GM18907 (cell line): ENCODE measurements around the gene FGA.

Experiments used
- ATAC-seq: cut with Tn5 transposase; IDR thresholded peaks from one replicate; pipeline ENCODE4 v1.9.1; 2021; ENCODE audit warnings: mild to moderate bottlenecking, moderate library complexity; ENCODE audit not compliant: unreplicated experiment

FGA gene

DNA sequence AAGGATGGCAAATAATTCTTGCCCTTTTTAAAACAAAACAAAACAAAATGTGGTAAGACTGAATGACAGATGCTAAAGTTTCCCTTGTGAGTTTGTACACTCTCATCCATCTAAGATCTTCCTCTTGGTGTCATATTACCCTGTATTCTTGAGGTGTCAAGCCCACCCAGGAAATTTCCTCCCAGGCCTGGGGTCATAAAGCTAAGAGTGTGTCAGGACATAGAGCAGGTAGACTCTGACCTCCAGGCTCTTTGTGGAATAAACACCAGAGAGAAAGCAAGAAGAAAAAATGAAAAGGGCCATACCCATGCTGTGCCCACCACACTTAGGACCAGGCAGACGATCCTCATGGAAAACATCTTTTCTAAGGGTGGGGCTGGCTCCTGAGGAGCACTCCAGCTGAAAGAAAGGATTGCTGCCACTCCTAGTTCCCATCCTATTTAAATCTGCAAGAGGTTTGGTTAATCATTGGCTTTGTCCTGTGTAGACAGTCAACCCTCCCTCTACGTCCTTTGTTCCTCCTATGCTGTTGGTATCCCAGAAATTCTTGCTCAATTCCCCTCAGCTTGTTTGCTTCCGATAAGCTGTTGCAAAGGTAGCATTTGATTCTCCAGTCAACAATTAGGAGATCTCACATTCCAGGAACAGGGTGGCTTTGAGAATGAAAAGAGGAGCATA, at the start of gene FGA:
Gene FGA (minus strand): TSS at position 414 of the 678 bp plus-strand sequence. CDS start 55 bp downstream, at position 359.
- no peak for ATAC-seq

DNA sequence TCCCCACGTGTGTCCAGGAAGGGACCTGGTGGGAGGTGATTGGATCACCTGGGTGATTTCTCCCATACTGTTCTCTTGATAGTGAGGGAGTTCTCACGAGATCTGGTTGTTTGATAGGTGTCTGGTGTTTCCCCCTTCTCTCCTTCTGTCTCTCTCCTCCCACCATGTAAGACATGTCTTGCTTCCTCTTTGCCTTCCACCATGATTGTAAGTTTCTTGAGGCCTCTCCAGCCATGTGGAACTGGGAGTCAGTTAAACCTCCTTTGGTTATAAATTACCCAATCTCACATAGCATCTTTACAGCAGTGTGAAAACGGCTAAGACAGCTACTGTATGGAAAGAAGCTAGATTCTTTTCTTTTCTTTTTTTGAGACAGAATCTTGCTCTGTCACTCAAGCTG, 43.5 kb upstream of the FGA start:
- peak; percentile 49 for ATAC-seq

DNA sequence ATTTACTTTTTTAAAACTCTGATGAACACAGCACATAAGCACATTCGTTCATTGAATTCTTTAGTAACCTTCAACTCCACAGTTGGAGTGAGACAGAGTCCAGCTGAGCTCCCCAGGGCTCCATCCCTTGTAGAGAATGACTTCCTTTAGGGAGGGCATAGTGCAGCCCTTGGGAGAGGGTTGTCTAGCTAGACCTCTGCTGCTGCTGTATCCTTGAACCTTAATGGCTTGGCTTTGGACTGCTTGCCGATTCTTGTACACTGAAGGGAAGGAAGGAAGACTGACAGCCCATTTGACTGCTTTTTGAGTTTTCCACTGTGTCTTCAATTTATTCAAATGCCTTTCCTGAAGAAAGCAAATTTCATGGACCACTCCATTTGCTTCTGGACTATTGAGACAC, 41.3 kb upstream of the FGA start:
- ATAC-seq: no peak

DNA sequence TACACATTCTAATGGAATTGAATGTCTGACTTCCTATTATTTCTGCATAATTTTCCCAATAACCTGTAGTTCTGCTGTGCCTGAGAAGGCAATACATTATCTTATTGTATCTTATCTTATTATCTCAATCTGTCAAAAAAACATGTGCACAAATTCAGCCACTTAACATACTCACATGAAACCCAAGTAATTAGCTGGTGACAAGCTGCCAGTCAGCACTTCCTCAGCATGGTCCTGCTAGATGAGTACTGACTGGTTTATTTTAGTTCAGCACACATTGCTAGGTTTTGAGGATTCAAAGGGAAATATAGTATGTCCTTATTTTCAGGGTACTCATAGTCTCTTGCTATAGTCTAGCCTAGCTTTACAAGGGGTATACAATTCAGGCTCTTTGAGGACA, 39.8 kb upstream of the FGA start:
- ATAC-seq: no peak

DNA sequence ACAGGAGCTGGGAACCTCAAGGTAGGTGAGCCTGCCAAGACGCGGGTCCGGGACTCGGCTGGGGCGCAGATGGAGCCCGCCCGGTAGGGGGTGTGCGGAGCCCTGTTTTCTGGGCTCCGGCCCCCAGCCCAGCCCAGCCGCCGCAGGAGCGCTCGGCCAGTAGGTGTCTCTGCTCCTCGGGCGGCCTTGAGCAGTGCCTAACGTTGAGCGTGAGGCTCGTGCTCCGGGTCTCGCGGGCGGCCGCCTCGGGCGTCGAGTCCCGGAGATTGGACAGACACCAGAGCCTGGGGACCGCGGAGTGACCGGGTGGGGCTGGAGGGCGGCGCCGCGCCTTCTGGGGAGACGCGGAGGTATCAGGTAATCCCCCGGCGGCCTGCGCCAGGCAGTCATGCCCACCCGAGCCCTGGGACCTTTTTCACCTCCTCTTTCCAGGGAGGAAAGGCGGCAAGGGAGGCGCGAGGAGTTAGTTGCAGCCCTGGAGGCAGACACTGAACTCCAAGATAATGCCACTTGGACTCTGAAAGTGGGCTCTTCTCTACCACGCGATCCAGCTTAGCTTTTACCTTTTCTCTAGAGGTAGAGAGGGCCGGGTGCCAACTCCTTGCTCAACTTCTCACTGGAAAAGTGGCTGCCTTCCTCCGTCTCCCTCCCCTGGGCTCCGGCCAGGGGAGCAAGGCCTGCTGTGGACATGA, 36.4 kb upstream of the FGA start:
- peak; percentile 98 for ATAC-seq

DNA sequence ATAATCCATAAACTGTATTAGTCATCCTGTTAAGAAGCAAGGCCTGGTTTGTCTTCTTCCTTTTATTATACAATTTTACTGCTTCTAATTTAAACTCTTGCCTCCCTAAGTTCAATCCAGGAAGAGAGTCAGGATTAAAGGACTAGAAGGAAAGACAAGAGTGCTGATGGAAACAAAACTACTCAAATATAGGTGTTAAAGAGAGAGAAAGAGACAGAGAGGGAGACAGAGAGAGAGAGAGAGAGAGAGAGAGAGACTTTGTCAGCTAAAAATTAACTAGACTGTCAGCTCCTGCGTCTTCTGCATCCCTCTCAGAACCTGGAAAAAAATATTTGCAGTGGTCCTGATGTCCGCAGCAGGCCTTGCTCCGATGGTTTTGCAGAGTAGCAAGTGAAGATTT, 35.4 kb upstream of the FGA start:
- ATAC-seq: no peak

DNA sequence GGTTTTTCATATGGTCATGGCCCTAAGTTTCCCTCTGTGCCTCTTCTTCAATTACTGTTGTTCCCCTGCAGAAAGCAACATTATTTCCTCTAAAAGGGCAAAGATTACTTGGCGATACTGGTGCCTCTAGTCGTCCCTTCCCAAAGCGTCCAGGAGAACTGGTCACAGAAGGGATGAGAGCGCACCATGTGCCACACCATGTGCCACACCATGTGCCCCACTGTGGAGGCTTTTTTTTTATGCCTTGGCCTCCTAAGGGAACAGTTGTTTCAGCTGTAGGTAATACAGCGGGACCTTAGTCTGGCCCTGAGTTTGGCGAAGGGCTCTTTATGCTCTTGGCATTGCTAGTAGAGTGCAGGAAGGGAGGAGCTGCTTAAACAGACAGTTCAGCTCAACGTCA, 33.5 kb upstream of the FGA start:
- no peak for ATAC-seq

DNA sequence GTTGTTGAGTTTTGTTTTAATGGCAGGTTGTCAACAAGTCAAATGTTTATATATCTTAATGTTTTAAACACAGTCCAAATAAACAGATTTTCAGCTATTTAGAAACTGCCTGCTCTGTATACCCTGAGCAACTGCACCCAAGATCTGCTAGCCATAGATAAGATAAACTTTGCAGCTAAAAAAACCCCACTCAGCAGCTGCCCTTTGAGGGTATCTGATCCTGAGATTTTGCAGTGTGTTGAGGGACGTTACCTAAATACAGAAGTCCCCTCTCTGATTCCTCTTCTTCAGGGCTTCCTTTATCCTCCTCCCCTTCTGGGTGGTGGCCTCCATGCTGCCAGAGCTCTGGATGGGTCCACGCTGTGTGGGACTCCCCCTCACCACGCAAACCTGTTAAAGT, 32.9 kb upstream of the FGA start:
- no peak for ATAC-seq

DNA sequence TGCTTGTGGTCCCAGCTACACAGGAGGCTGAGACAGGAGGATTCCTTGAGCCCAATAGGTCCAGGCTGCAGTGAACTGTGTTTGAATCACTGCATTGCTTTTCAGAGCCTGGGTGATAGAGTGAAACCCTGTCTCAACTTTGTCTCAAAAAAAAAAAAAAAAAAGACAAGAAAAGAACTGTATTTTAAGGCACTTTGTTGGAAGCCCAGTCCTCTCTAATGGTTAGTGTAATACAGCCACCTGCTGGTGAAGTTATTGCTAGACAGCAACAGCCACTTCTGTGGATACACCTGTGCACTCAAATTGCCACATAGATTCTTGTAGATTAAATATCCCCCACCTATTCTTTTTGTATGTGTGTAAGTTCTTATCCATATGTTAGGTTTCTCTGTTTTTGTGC, 32.1 kb upstream of the FGA start:
- ATAC-seq: peak; percentile 53

DNA sequence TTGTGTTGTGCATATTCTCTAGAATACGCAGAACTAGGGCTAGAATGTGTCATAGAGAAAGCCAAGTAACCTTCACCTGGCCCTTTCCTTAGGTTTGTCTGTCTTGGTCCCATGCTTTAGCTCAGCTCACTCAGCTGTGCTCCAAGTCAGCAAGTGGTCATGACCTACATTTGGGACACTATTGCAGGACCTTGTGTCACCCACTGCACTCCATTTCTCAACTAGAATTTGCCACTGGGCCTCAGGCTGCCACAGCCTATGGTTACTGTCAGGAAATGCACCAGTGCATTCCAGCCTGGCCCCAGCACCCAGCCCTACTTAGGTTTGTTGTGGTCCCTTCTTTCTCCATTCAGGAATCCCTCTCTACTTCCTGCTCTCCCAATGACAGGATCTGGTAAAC, 29.6 kb upstream of the FGA start:
- ATAC-seq: no peak

DNA sequence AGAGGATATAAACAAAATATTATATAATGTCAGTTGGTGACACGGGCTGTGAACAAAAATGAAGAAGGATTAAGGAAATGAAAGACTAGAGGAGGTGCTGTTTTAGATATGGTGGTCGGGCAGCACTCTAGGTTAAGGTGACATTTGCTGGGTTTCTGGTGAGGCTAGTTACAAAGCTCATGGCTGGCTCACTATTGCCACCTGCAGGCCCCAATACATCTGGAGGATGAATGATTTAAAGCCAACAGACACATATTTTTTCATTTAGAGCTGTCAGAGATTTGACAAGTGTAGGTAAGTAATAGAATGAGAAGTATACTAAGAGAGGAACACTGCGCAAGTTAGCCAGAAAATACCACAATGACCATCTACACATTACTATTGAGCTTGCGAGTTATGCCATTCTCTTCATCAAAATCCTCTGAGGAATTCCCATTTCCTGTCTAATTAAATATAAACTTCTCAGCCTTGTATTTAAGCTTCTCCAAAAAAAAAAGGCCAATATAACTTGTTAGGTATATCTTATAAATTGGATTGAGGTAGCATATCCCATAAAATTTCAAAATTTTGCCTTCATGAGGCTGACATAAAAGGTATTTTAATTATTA, 28.3 kb upstream of the FGA start:
- ATAC-seq: peak; percentile 78

DNA sequence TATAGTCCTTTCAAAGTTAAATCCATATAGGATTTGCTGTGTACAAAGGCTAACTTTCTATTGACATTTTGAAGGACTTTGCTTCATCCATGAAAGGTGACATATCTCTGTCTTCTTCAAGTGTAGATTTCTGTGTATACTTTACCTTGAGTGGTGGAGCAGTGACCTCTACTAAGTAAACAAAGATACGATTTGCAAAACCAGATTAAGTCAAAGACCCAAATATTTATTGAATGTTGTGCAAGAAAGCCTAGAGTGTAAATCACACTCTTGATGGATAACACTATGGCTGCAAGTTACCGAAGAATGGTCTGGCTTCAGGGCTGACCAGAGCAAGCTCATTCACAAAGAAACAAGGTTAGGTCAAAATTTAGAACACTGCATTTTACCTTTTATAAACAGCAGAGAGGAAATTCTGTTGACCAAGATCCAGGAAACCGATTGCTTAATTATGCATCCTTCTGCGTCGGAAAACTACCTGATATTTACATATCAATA, 27.3 kb upstream of the FGA start:
- ATAC-seq: no peak

DNA sequence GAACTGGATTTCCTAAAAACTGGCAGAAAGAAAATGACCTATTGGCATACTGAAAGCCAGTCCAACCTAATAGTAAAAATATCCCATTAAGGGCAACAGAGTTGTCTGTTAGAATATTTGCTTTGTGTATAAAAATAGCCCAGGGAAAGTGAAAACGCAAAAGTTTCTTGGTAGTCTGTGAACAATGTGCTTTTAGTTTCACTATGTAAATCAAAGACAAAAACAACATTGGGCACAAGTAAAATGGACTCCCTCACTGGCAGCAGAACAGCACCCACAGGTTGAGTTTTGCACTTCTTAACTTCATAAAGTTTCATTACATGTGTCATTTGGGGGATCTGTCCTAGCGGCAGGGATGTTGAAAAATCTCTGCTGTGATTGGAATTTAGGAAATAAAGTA, 26.2 kb upstream of the FGA start:
- ATAC-seq: peak; percentile 92

DNA sequence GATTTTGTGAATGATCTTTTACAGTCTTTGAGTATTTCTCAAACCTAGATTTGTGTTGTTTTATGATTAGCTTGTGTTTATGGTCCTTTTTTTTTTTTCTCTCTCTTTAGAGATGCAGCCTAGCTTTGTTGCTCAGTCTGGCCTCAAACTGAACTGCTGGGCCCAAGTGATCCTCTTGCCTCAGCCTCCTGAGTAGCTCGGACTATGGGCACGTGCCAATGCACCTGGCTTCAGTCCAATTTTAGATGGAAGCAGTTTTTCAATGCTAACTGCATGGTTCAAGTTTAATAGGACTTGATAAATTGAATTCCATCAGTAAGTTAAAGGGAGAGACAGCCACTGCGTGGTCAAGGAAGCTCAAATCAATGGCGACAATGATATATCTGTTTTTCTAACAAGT, 25.7 kb upstream of the FGA start:
- peak; percentile 4 for ATAC-seq

DNA sequence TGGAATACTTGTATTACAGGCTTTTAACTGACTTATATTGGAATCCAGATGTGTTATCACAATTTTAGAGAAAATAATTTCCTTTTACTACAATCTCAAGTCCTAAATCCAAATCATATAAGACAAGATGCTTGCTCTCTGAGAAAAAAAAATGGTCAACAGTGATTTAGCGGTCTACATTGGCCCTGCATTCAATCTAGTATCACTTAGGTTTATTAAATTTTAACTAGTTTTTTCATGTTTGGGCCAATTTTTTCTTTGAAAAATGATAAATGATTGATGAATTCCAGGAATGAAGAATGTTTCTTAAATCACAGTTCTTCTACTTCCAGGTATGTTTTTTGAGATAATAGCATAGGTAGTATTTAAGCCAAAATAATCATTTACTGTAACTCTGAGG, 24.7 kb upstream of the FGA start:
- ATAC-seq: no peak

DNA sequence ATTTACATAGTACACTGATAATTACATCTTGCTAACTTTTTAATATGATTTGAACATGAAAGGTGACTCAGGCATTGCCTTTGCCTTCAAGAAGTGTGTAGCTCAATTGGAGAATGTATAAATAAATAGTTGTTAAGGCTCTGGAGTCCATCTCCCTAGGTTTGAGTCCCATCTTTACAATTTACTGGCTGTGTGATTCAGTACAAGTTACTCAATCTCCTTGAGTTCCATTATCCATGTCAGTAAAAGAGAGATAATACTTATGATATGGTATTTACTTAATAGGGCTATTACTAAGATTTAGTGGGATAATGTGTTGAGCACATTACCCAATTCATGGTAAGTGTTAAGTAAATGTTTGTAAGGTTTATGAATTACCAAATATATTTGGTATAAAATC, 23.8 kb upstream of the FGA start:
- no peak for ATAC-seq

DNA sequence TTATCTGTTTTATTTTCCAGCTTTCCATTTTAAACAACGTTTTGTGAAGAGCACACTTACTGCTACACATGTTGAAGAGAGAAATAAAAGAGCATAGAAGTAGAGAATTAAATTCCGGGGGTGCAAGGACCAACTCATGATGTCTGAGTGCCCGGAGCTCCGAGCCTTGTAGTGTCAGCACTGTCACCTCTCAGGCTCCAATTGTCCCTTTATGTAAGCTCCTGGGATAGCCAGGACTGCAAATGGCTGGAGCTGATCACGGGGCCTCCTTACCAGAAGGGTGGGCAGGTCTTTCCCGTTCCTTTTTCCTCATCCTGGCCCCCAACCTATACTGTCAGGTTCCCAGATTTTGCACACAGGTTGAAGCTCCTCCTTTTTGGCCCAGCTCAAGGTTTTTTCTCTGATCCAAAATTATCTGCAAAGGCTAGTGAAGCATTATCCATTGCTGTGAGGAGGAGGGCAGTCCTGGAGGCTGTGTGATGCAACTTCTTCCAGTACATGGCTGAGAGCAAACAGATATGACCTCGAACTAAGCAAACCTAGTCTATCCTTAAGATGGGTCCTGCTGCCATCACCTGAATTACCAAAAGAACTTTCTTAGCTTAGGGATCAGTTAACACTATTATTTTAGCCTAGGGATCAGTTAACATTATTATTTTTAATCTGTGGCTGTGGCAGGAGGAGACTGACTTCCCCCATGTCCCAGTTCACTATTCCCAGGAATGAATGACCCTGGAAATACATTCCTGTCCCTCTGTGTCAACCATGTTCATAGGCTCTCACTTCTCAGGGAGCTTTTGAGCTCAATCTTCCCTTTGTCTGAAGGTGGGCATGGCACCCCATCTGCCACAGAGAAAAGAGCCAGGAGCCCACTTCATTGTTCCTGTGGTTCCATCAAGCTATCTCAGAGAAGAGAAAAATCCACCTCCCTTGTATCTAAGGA, 22.2 kb upstream of the FGA start, which contains the start of gene FGG:
Gene FGG (minus strand): TSS at position 185 of the 943 bp plus-strand sequence. CDS start 47 bp downstream, at position 138.
- no peak for ATAC-seq

DNA sequence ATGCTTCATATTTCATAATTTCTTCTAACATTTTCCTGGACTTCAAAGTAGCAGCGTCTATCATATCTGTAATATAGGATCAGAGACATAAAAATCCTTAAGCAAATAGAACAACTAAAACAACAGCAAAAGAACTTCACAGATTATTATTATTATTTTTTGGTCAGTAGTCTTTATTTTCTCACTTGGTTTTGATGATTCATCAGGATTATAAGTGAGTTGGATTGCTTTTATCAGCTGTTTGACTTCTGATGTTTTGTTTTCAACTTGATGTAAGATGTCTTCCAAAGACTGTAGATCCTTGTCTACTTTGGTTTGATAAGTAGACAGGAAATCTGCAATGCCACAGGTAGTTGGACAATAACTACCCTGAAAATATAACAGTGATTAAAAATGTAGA, 21.3 kb upstream of the FGA start:
- no peak for ATAC-seq

DNA sequence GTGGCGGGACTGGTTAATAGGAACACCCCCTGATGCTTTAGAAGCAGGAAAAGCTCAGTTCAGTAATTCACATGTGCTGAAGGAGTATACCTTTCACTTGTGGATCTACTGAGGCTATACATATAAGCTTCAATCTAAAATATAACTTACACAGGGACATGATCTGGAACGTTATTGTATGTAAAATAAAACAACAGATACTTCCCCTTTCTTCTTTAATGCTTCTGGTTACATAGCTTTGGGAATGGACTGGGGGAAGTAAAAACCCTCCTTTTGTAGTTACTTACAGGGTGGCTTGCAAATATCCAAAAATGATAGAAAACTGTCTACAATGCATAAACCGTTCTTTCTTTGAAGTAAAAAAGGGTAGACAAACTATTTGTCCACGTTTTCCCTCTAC, 20.0 kb upstream of the FGA start:
- no peak for ATAC-seq

DNA sequence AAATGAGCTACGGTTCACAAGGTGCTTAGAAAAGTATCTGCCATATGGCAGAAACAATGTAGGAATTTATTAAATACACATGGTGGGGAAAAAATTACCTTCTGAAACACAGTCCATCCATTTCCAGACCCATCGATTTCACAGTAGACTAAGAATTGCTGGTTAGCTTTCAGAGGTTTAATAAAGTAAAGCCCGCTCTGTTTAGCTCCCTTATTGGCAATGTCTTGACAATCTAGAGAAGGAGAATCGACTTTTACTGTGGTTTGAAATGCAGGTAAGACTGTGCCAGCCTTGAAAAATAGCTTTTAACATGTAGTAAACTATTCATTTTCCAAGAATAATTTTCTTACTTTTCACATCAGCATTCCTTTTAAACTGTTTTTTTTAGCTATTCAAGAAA, 19.0 kb upstream of the FGA start:
- no peak for ATAC-seq
